ENCODE data around the gene FMNL2. TPM values are rescaled to one million over a fixed set of nuclear protein-coding genes. Genes with fewer than 3 reads are reported as not detected.

FMNL2 gene
- polyA plus RNA-seq, 1 donor from 2014 or later = 86.5 TPM

DNA sequence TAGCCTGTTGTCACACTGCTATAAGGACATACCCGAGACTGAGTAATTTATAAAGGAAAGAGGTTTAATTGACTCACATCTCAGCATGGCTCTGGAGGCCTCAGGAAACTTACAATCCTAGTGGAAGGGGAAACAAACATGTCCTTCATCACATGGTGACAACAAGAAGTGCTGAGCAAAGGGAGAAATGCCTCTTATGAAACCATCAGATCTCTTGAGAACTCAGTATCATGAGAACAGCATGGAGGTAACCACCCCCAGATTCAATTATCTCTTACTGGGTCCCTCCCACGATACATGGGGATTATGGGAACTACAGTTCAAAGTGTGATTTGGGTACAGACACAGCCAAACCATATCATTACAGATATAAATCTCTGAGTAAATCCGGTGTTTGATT is 233.6 kb downstream of the FMNL2 start:
- Histone ChIP-seq H3F3A (ENCODE audit: insufficient read depth, low read length, poor library complexity, severe bottlenecking) (peaks cover 2% of the 10 kb centered on the region), H3K36me3 (ENCODE audit: insufficient read depth, low read length) (no peaks in the 10 kb centered on the region), H3K79me2 (replicated peaks; ENCODE audit: insufficient read depth, low read length) (peaks cover 3% of the 10 kb centered on the region), H3K27ac (ENCODE audit: low read length) (no peak overlapping the region), H4K20me1 (ENCODE audit: insufficient read depth) (no peaks in the 10 kb centered on the region), H3K4me2 (ENCODE audit: low read length) (no peak overlapping the region), H3K27me3 (ENCODE audit: insufficient read depth, low read depth, low read length) (no peaks in the 10 kb centered on the region), H3K9me3 (ENCODE audit: low read length) (no peaks in the 10 kb centered on the region), H3K9ac (ENCODE audit: low read length) (no peak overlapping the region), H3K9me2 (ENCODE audit: insufficient read depth, low read length) (no peaks in the 10 kb centered on the region), H3K4me3 (ENCODE audit: low read length) (no peak overlapping the region), H2AFZ (ENCODE audit: low read depth, low read length) (no peak overlapping the region)
- TF ChIP-seq POLR2AphosphoS5 (IDR thresholded peaks at IDR 0.05) (no peak), RAD21 (conservative IDR thresholded peaks at IDR 0.05) (no peak), EZH2 (IDR thresholded peaks at IDR 0.05; ENCODE audit: borderline replicate concordance, insufficient read depth, low read length, poor library complexity, severe bottlenecking) (no peak), TAF1 (IDR thresholded peaks at IDR 0.05; ENCODE audit: low read depth) (no peak)
- TF ChIP-seq, protein P1, sequence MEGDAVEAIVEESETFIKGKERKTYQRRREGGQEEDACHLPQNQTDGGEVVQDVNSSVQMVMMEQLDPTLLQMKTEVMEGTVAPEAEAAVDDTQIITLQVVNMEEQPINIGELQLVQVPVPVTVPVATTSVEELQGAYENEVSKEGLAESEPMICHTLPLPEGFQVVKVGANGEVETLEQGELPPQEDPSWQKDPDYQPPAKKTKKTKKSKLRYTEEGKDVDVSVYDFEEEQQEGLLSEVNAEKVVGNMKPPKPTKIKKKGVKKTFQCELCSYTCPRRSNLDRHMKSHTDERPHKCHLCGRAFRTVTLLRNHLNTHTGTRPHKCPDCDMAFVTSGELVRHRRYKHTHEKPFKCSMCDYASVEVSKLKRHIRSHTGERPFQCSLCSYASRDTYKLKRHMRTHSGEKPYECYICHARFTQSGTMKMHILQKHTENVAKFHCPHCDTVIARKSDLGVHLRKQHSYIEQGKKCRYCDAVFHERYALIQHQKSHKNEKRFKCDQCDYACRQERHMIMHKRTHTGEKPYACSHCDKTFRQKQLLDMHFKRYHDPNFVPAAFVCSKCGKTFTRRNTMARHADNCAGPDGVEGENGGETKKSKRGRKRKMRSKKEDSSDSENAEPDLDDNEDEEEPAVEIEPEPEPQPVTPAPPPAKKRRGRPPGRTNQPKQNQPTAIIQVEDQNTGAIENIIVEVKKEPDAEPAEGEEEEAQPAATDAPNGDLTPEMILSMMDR (IDR thresholded peaks at IDR 0.05; ENCODE audit: poor library complexity, severe bottlenecking) = no peak
- TF ChIP-seq, protein P2, sequence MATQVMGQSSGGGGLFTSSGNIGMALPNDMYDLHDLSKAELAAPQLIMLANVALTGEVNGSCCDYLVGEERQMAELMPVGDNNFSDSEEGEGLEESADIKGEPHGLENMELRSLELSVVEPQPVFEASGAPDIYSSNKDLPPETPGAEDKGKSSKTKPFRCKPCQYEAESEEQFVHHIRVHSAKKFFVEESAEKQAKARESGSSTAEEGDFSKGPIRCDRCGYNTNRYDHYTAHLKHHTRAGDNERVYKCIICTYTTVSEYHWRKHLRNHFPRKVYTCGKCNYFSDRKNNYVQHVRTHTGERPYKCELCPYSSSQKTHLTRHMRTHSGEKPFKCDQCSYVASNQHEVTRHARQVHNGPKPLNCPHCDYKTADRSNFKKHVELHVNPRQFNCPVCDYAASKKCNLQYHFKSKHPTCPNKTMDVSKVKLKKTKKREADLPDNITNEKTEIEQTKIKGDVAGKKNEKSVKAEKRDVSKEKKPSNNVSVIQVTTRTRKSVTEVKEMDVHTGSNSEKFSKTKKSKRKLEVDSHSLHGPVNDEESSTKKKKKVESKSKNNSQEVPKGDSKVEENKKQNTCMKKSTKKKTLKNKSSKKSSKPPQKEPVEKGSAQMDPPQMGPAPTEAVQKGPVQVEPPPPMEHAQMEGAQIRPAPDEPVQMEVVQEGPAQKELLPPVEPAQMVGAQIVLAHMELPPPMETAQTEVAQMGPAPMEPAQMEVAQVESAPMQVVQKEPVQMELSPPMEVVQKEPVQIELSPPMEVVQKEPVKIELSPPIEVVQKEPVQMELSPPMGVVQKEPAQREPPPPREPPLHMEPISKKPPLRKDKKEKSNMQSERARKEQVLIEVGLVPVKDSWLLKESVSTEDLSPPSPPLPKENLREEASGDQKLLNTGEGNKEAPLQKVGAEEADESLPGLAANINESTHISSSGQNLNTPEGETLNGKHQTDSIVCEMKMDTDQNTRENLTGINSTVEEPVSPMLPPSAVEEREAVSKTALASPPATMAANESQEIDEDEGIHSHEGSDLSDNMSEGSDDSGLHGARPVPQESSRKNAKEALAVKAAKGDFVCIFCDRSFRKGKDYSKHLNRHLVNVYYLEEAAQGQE (IDR thresholded peaks at IDR 0.05; ENCODE audit: borderline replicate concordance) = no peak

- H3K27ac ChIP-seq (ENCODE audit: low read length) = no peak overlapping the region
- TF ChIP-seq MXI1 (conservative IDR thresholded peaks at IDR 0.05; ENCODE audit: poor library complexity, severe bottlenecking) (no peak), POLR2AphosphoS5 (IDR thresholded peaks at IDR 0.05) (no peak), RAD21 (conservative IDR thresholded peaks at IDR 0.05) (no peak), EP300 (conservative IDR thresholded peaks at IDR 0.05; ENCODE audit: poor library complexity, severe bottlenecking) (no peak), EZH2 (IDR thresholded peaks at IDR 0.05; ENCODE audit: borderline replicate concordance, insufficient read depth, low read length, poor library complexity, severe bottlenecking) (no peak), SMC3 (conservative IDR thresholded peaks at IDR 0.05; ENCODE audit: poor library complexity) (no peak), TAF1 (IDR thresholded peaks at IDR 0.05; ENCODE audit: low read depth) (no peak)
- TF ChIP-seq, protein P2 (IDR thresholded peaks at IDR 0.05; ENCODE audit: borderline replicate concordance) = no peak
- TF ChIP-seq, protein P1 (IDR thresholded peaks at IDR 0.05; ENCODE audit: poor library complexity, severe bottlenecking) = no peak
Measured at GRCh38 chr2:152569186-152569585, 234.2 kb downstream of the FMNL2 start.

More at GRCh38 chr2:152569186-152569585, 234.2 kb downstream of the FMNL2 start:
- H3K4me3 ChIP-seq (ENCODE audit: low read length) = no peak overlapping the region
- no peaks in the 10 kb centered on the region for H3K36me3 ChIP-seq (ENCODE audit: insufficient read depth, low read length)
- H3K27me3 ChIP-seq (ENCODE audit: insufficient read depth, low read depth, low read length) = no peaks in the 10 kb centered on the region
- H3K9me3 ChIP-seq (ENCODE audit: low read length) = no peaks in the 10 kb centered on the region
- H3K4me2 ChIP-seq (ENCODE audit: low read length) = no peak overlapping the region
- no peak overlapping the region for H3K9ac ChIP-seq (ENCODE audit: low read length)
- H2AFZ ChIP-seq (ENCODE audit: low read depth, low read length) = no peak overlapping the region
- H3F3A ChIP-seq (ENCODE audit: insufficient read depth, low read length, poor library complexity, severe bottlenecking) = peaks cover 6% of the 10 kb centered on the region
- no peaks in the 10 kb centered on the region for H4K20me1 ChIP-seq (ENCODE audit: insufficient read depth)
- H3K9me2 ChIP-seq (ENCODE audit: insufficient read depth, low read length) = no peaks in the 10 kb centered on the region
- H3K79me2 ChIP-seq (replicated peaks; ENCODE audit: insufficient read depth, low read length) = peaks cover 3% of the 10 kb centered on the region
